HepG2 (cell line): ENCODE measurements around the gene IKZF4. TPM values are rescaled to one million over a fixed set of nuclear protein-coding genes. Genes with fewer than 3 reads are reported as not detected.
A peak's percentile ranks its signal among the peaks of the same experiment; 100 is the strongest.

Source experiments
- FOXA1 ChIP-seq, 2 experiments: fragments of 450-650 bp in 1 of 2; sonication (generic) in 1 of 2; formaldehyde crosslinking in 1 of 2; IDR thresholded peaks; 2 replicates each; pipeline versions ENCODE4 v1.4.0 to v1.6.1; 2016 to 2020; ENCODE audit warnings: missing genetic modification reagents in 1 of 2
- KAT8 ChIP-seq: IDR thresholded peaks from 2 replicates; pipeline ENCODE4 v1.6.1; 2016; ENCODE audit warnings: missing genetic modification reagents, missing compliant biosample characterization
- KDM6A ChIP-seq: IDR thresholded peaks from 2 replicates; pipeline ENCODE4 v1.6.1; 2016; ENCODE audit warnings: low read depth
- TBX2 ChIP-seq: sonication (generic); formaldehyde crosslinking; IDR thresholded peaks from 2 replicates; pipeline ENCODE4 v1.5.0; 2020; ENCODE audit warnings: missing genetic modification reagents, mild to moderate bottlenecking, borderline replicate concordance
- ZNF33B ChIP-seq: sonication (generic); formaldehyde crosslinking; IDR thresholded peaks from 2 replicates; pipeline ENCODE4 v1.5.1; 2020; ENCODE audit warnings: mild to moderate bottlenecking, missing genetic modification reagents
- ZNF562 ChIP-seq: sonication (generic); formaldehyde crosslinking; IDR thresholded peaks from 2 replicates; pipeline ENCODE4 v1.8.0; 2022; ENCODE audit warnings: missing genetic modification reagents, borderline replicate concordance
- ZNF773 ChIP-seq: sonication (generic); formaldehyde crosslinking; IDR thresholded peaks from 2 replicates; pipeline ENCODE4 v1.4.0; 2020; ENCODE audit warnings: missing genetic modification reagents, borderline replicate concordance
- ZNF781 ChIP-seq: sonication (generic); formaldehyde crosslinking; IDR thresholded peaks from 2 replicates; pipeline ENCODE4 v1.5.1; 2020; ENCODE audit warnings: borderline replicate concordance, mild to moderate bottlenecking, missing genetic modification reagents; ENCODE audit errors: not compliant biosample characterization
- ZNF83 ChIP-seq: sonication (generic); formaldehyde crosslinking; IDR thresholded peaks from 2 replicates; pipeline ENCODE4 v1.4.0; 2020; ENCODE audit warnings: missing genetic modification reagents, mild to moderate bottlenecking, borderline replicate concordance
- polyA plus RNA-seq, 8 experiments: library from polyadenylated mRNA; depleted of rRNA in 3 of 8; stranded (reverse) in 7 of 8; unstranded in 1 of 8; fragments of >200 nt; fragmentation: Illumina TruSeq in 4 of 8; extraction: Trizol in 4 of 8; gene quantifications; 2 replicates each; pipeline versions ENCODE4 v1.2.1 to v1.2.3, GENCODE V29; 2011 to 2016; ENCODE audit warnings: low read depth in 4 of 8, missing spikeins in 1 of 8, mixed read lengths in 1 of 8; ENCODE audit not compliant: insufficient read depth in 1 of 8
- total RNA-seq, 5 experiments: library from RNA; depleted of rRNA; stranded (reverse); fragments of >200 nt; fragmentation: Illumina TruSeq; extraction: Trizol; gene quantifications; 2 replicates each; pipeline ENCODE4 v1.2.3, GENCODE V29; 2016; ENCODE audit warnings: low read depth in 1 of 5
- TF ChIP-seq, protein P1 (sequence below): sonication (generic); formaldehyde crosslinking; conservative IDR thresholded peaks from 2 replicates; pipeline ENCODE4 v1.8.0; 2022; ENCODE audit warnings: missing genetic modification reagents
- TF ChIP-seq, protein P2 (sequence below): sonication (generic); formaldehyde crosslinking; IDR thresholded peaks from 2 replicates; pipeline ENCODE4 v1.4.0; 2020; ENCODE audit warnings: missing genetic modification reagents
- TF ChIP-seq, protein P3 (sequence below): sonication (generic); formaldehyde crosslinking; IDR thresholded peaks from 2 replicates; pipeline ENCODE4 v1.5.1; 2020; ENCODE audit warnings: mild to moderate bottlenecking, missing genetic modification reagents
- TF ChIP-seq, protein P4 (sequence below): sonication (generic); formaldehyde crosslinking; IDR thresholded peaks from 2 replicates; pipeline ENCODE4 v1.5.1; 2020; ENCODE audit warnings: mild to moderate bottlenecking, missing genetic modification reagents, borderline replicate concordance
- TF ChIP-seq, protein P5 (sequence below): sonication (generic); formaldehyde crosslinking; IDR thresholded peaks from 2 replicates; pipeline ENCODE4 v1.4.0; 2020; ENCODE audit warnings: missing genetic modification reagents, borderline replicate concordance

Gene IKZF4
- total and polyA plus RNA-seq, 2 of the 13 experiments (the other 11 are each of a cell fraction or from before 2014, with no cell fraction given): 0.58 to 2.2 TPM

DNA sequence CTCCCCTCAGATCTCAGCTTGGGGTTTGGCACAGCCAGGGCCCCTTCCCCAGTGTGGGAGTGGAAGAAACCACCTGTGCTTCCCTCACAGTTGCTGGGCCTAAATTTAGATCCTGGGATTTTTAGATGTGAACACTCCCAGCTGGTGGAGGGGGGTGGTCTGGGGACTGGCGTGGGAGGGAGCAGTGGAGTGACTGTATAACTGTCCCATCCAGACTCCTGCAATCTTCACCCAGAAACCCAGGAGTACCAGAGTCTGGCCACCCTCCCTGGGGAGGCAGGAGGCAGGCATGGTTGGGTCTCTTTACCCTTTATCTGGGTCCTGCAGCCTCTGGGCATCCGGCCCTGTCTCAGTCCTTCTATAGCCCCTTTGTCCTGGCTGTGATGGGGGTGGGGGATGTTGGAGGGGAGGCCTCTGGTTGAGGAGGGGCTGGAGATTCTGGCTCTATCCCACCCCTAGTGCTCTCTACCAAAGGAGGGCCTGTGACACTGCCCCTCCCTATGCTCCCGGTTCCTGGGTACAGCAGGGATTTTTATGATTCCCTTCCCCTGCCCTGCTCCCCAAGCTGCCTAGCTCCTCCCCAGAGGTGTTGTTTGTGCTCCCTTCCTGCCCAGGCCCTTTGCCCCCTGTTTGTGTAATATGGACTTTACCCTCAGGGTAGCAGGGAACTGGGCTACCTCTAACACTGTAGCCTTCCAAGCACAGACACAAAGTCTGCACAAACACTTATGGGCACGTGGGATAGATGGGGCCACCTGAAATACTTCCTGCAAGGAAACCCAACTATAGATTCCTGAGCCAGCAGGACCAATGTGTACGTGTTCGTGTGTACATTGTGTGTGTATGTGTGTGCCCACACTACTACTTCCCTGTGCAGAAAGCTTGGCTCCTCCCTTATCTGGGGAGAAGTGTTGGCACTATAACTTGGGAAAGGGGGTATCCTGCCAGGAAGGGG lies 60.8 kb downstream of the IKZF4 start (continued):
- TF ChIP-seq, protein P1, sequence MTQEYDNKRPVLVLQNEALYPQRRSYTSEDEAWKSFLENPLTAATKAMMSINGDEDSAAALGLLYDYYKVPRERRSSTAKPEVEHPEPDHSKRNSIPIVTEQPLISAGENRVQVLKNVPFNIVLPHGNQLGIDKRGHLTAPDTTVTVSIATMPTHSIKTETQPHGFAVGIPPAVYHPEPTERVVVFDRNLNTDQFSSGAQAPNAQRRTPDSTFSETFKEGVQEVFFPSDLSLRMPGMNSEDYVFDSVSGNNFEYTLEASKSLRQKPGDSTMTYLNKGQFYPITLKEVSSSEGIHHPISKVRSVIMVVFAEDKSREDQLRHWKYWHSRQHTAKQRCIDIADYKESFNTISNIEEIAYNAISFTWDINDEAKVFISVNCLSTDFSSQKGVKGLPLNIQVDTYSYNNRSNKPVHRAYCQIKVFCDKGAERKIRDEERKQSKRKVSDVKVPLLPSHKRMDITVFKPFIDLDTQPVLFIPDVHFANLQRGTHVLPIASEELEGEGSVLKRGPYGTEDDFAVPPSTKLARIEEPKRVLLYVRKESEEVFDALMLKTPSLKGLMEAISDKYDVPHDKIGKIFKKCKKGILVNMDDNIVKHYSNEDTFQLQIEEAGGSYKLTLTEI: no peak
- TF ChIP-seq, protein P2, sequence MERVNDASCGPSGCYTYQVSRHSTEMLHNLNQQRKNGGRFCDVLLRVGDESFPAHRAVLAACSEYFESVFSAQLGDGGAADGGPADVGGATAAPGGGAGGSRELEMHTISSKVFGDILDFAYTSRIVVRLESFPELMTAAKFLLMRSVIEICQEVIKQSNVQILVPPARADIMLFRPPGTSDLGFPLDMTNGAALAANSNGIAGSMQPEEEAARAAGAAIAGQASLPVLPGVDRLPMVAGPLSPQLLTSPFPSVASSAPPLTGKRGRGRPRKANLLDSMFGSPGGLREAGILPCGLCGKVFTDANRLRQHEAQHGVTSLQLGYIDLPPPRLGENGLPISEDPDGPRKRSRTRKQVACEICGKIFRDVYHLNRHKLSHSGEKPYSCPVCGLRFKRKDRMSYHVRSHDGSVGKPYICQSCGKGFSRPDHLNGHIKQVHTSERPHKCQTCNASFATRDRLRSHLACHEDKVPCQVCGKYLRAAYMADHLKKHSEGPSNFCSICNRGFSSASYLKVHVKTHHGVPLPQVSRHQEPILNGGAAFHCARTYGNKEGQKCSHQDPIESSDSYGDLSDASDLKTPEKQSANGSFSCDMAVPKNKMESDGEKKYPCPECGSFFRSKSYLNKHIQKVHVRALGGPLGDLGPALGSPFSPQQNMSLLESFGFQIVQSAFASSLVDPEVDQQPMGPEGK (CRISPR knock-in tag): peak; percentile 100
- peak; percentile 89 for TF ChIP-seq KAT8 (CRISPR knock-in tag)
- TF ChIP-seq ZNF781: peak; percentile 73
- peak; percentile 99 for TF ChIP-seq TBX2
- TF ChIP-seq, protein P3, sequence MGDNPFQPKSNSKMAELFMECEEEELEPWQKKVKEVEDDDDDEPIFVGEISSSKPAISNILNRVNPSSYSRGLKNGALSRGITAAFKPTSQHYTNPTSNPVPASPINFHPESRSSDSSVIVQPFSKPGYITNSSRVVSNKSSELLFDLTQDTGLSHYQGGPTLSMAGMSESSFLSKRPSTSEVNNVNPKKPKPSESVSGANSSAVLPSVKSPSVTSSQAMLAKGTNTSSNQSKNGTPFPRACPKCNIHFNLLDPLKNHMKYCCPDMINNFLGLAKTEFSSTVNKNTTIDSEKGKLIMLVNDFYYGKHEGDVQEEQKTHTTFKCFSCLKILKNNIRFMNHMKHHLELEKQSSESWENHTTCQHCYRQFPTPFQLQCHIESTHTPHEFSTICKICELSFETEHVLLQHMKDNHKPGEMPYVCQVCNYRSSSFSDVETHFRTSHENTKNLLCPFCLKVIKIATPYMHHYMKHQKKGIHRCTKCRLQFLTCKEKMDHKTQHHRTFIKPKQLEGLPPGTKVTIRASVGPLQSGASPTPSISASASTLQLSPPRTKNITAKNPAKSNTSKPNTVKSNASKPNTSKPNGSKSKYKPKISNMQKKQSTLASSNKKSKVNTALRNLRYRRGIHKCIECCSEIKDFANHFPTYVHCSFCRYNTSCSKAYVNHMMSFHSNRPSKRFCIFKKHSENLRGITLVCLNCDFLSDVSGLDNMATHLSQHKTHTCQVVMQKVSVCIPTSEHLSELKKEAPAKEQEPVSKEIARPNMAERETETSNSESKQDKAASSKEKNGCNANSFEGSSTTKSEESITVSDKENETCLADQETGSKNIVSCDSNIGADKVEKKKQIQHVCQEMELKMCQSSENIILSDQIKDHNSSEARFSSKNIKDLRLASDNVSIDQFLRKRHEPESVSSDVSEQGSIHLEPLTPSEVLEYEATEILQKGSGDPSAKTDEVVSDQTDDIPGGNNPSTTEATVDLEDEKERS (CRISPR knock-in tag): peak; percentile 89
- no peak for TF ChIP-seq ZNF773 (CRISPR knock-in tag)
- TF ChIP-seq, protein P4, sequence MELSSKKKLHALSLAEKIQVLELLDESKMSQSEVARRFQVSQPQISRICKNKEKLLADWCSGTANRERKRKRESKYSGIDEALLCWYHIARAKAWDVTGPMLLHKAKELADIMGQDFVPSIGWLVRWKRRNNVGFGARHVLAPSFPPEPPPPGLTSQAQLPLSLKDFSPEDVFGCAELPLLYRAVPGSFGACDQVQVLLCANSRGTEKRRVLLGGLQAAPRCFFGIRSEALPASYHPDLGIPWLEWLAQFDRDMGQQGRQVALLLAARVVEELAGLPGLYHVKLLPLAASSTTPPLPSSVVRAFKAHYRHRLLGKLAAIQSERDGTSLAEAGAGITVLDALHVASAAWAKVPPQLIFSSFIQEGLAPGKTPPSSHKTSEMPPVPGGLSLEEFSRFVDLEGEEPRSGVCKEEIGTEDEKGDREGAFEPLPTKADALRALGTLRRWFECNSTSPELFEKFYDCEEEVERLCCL (CRISPR knock-in tag): no peak
- no peak for TF ChIP-seq ZNF83
- no peak for TF ChIP-seq ZNF562
- peak; percentile 68; the same call in 1 of the 2 replicates for TF ChIP-seq ZNF33B (CRISPR knock-in tag)
- TF ChIP-seq, protein P5, sequence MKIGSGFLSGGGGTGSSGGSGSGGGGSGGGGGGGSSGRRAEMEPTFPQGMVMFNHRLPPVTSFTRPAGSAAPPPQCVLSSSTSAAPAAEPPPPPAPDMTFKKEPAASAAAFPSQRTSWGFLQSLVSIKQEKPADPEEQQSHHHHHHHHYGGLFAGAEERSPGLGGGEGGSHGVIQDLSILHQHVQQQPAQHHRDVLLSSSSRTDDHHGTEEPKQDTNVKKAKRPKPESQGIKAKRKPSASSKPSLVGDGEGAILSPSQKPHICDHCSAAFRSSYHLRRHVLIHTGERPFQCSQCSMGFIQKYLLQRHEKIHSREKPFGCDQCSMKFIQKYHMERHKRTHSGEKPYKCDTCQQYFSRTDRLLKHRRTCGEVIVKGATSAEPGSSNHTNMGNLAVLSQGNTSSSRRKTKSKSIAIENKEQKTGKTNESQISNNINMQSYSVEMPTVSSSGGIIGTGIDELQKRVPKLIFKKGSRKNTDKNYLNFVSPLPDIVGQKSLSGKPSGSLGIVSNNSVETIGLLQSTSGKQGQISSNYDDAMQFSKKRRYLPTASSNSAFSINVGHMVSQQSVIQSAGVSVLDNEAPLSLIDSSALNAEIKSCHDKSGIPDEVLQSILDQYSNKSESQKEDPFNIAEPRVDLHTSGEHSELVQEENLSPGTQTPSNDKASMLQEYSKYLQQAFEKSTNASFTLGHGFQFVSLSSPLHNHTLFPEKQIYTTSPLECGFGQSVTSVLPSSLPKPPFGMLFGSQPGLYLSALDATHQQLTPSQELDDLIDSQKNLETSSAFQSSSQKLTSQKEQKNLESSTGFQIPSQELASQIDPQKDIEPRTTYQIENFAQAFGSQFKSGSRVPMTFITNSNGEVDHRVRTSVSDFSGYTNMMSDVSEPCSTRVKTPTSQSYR (CRISPR knock-in tag): peak; percentile 92
- no peak for TF ChIP-seq FOXA1 (IDR thresholded peaks at IDR 0.05)
- no peak; the same call in 1 of the 2 replicates for TF ChIP-seq FOXA1 (CRISPR knock-in tag; IDR thresholded peaks at IDR 0.05)
- TF ChIP-seq KDM6A (CRISPR knock-in tag): peak; percentile 100
